SK-N-MC (cell line): Measurements from ENCODE around the gene CEP89.

Source experiments
- EZH2 ChIP-seq: fragments of 200-600 bp; sonication (generic); IDR thresholded peaks from one replicate; pipeline ENCODE4 v1.6.1; 2017; ENCODE audit warnings: antibody characterized with exemption
- POLR2AphosphoS5 ChIP-seq: IDR thresholded peaks from 2 replicates; pipeline ENCODE4 v1.6.1; 2012; ENCODE audit warnings: mild to moderate bottlenecking, low read depth, low read length, borderline replicate concordance

GRCh38 chr19:32971012-32971595 lies 654 bp downstream of the CEP89 start:
- TF ChIP-seq POLR2AphosphoS5 (no peak), EZH2 (no peak)
